Measurements from ENCODE around the gene SEC14L5.
"Not testable (repeated sequence)": the region's sequence is repeated elsewhere in the genome, so short reads cannot be mapped to it uniquely, and the experiment has no call there.

SEC14L5 gene

DNA sequence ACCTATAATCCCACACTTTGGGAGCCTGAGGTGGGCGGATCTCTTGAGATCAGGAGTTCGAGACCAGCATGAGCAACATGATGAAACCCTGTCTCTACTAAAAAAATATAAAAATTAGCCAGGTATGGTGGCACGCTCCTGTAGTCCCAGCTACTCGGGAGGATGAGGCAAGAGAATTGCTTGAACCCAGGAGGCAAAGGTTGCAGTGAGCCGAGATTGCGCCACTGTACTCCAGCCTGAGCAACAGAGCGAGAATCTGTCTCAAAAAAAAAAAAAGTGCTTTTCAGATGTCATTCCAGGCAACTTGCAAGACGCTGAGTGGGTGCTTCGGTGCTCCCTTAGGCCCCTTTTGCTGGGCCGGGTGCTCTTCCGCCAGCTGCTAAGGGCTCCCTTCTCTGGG is 86.5 kb downstream of the SEC14L5 start:
- not testable (repeated sequence) for H3K79me1 ChIP-seq (ENCODE audit: low read length); H4K8ac ChIP-seq (ENCODE audit: low read depth, low read length); H2BK120ac ChIP-seq (ENCODE audit: insufficient read depth, low read length, poor library complexity); H2AK5ac ChIP-seq (ENCODE audit: low read length); H4K91ac ChIP-seq (ENCODE audit: low read depth, low read length); H3K14ac ChIP-seq (ENCODE audit: low read length); H3K36me3 ChIP-seq (ENCODE audit: control insufficient read depth in 1 of 2, insufficient read depth in 2 of 2, low read length in 2 of 2); H2BK12ac ChIP-seq (ENCODE audit: low read length); H3K4me3 ChIP-seq (ENCODE audit: low read depth, low read length); H3K4ac ChIP-seq (ENCODE audit: low read depth, low read length); H2BK5ac ChIP-seq (ENCODE audit: low read depth, low read length, poor library complexity); H3K9me3 ChIP-seq (ENCODE audit: insufficient read depth, low read depth, low read length); H3K18ac ChIP-seq (ENCODE audit: low read length); H3K4me1 ChIP-seq (ENCODE audit: control insufficient read depth in 1 of 2, insufficient read depth in 2 of 2, low read length in 2 of 2); DNase-seq; H3K9ac ChIP-seq (ENCODE audit: low read length); H3K27me3 ChIP-seq (ENCODE audit: insufficient read depth, low read length); H3K79me2 ChIP-seq (ENCODE audit: control insufficient read depth, insufficient read depth, low read length, poor library complexity); H4K12ac ChIP-seq (ENCODE audit: low read depth, low read length); H3K27ac ChIP-seq (ENCODE audit: low read depth, low read length); H3K4me2 ChIP-seq (ENCODE audit: low read length); H2AFZ ChIP-seq (ENCODE audit: insufficient read depth, low read length, poor library complexity); H3K23ac ChIP-seq (ENCODE audit: low read length)
- WGBS (ENCODE audit: extremely low coverage, insufficient coverage, insufficient read length) = no CpG with 5 or more reads among the region's 11 CpGs

- Histone ChIP-seq H3K14ac (ENCODE audit: low read length) (no peak overlapping the region), H3K4ac (ENCODE audit: low read depth, low read length) (no peak overlapping the region), H2BK120ac (ENCODE audit: insufficient read depth, low read length, poor library complexity) (no peak overlapping the region), H3K4me3 (ENCODE audit: low read depth, low read length) (no peak overlapping the region), H3K18ac (ENCODE audit: low read length) (no peak overlapping the region), H3K27me3 (ENCODE audit: insufficient read depth, low read length) (no peaks in the 10 kb centered on the region), H4K12ac (ENCODE audit: low read depth, low read length) (no peak overlapping the region), H3K79me2 (ENCODE audit: control insufficient read depth, insufficient read depth, low read length, poor library complexity) (no peaks in the 10 kb centered on the region), H3K36me3 (ENCODE audit: control insufficient read depth in 1 of 2, insufficient read depth in 2 of 2, low read length in 2 of 2) (no peaks in the 10 kb centered on the region), H3K27ac (ENCODE audit: low read depth, low read length) (no peak overlapping the region), H2BK5ac (ENCODE audit: low read depth, low read length, poor library complexity) (no peak overlapping the region), H4K91ac (ENCODE audit: low read depth, low read length) (no peak overlapping the region), H2AK5ac (ENCODE audit: low read length) (no peak overlapping the region), H3K23ac (ENCODE audit: low read length) (no peak overlapping the region), H3K9ac (ENCODE audit: low read length) (no peak overlapping the region), H3K4me2 (ENCODE audit: low read length) (no peak overlapping the region), H3K9me3 (ENCODE audit: insufficient read depth, low read depth, low read length) (no peaks in the 10 kb centered on the region), H4K8ac (ENCODE audit: low read depth, low read length) (no peak overlapping the region), H3K79me1 (ENCODE audit: low read length) (no peaks in the 10 kb centered on the region), H3K4me1 (ENCODE audit: control insufficient read depth in 1 of 2, insufficient read depth in 2 of 2, low read length in 2 of 2) (no peaks in the 10 kb centered on the region), H2AFZ (ENCODE audit: insufficient read depth, low read length, poor library complexity) (no peak overlapping the region), H2BK12ac (ENCODE audit: low read length) (no peak overlapping the region)
- no CpG with 5 or more reads among the region's 10 CpGs for WGBS (ENCODE audit: extremely low coverage, insufficient coverage, insufficient read length)
- no peak for DNase-seq
These were observed 87.5 kb downstream of the SEC14L5 start for GRCh38 chr16:5045499-5046115.

DNA sequence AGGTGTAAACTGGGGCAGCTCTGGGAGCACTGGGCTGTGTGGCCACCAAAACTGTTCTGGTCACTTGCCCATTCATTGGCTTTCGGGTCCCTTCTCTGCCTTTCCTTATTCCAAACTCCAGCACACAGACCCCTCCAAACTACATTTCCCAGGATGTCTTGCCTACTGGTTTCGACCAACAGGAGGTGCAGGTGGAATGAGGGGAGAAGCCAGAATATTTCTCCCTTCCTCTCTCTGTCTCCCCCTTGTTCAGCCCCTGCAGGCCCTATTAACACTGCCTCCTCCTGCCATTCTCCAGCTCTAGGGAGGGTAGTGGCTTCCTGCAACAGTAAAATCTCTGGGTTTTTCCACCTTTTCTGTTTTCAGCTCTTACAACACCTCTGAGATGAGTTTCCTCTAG is 88.8 kb downstream of the SEC14L5 start:
- no peaks in the 10 kb centered on the region for H3K79me2 ChIP-seq (ENCODE audit: control insufficient read depth, insufficient read depth, low read length, poor library complexity)
- no peak overlapping the region for H4K8ac ChIP-seq (ENCODE audit: low read depth, low read length)
- H2BK120ac ChIP-seq (ENCODE audit: insufficient read depth, low read length, poor library complexity) = no peak overlapping the region
- H4K91ac ChIP-seq (ENCODE audit: low read depth, low read length) = no peak overlapping the region
- H3K27ac ChIP-seq (ENCODE audit: low read depth, low read length) = no peak overlapping the region
- H3K4ac ChIP-seq (ENCODE audit: low read depth, low read length) = no peak overlapping the region
- H3K9me3 ChIP-seq (ENCODE audit: insufficient read depth, low read depth, low read length) = no peaks in the 10 kb centered on the region
- no peak overlapping the region for H3K9ac ChIP-seq (ENCODE audit: low read length)
- H3K4me3 ChIP-seq (ENCODE audit: low read depth, low read length) = no peak overlapping the region
- no peak overlapping the region for H2AK5ac ChIP-seq (ENCODE audit: low read length)
- no peaks in the 10 kb centered on the region for H3K4me1 ChIP-seq (ENCODE audit: control insufficient read depth in 1 of 2, insufficient read depth in 2 of 2, low read length in 2 of 2)
- no peak overlapping the region for H3K18ac ChIP-seq (ENCODE audit: low read length)
- H3K23ac ChIP-seq (ENCODE audit: low read length) = no peak overlapping the region
- no peak overlapping the region for H4K12ac ChIP-seq (ENCODE audit: low read depth, low read length)
- WGBS (ENCODE audit: extremely low coverage, insufficient coverage, insufficient read length) = no CpG with 5 or more reads among the region's 2 CpGs
- H2BK5ac ChIP-seq (ENCODE audit: low read depth, low read length, poor library complexity) = no peak overlapping the region
- no peak for DNase-seq
- H3K4me2 ChIP-seq (ENCODE audit: low read length) = no peak overlapping the region
- no peaks in the 10 kb centered on the region for H3K27me3 ChIP-seq (ENCODE audit: insufficient read depth, low read length)
- H2AFZ ChIP-seq (ENCODE audit: insufficient read depth, low read length, poor library complexity) = no peak overlapping the region
- H2BK12ac ChIP-seq (ENCODE audit: low read length) = no peak overlapping the region
- H3K14ac ChIP-seq (ENCODE audit: low read length) = no peak overlapping the region
- no peaks in the 10 kb centered on the region for H3K36me3 ChIP-seq (ENCODE audit: control insufficient read depth in 1 of 2, insufficient read depth in 2 of 2, low read length in 2 of 2)
- no peaks in the 10 kb centered on the region for H3K79me1 ChIP-seq (ENCODE audit: low read length)

GRCh38 chr16:5054876-5055865 is 97.0 kb downstream of the SEC14L5 start:
- WGBS (ENCODE audit: extremely low coverage, insufficient coverage, insufficient read length) = no CpG with 5 or more reads among the region's 16 CpGs
- Histone ChIP-seq H3K36me3 (ENCODE audit: control insufficient read depth in 1 of 2, insufficient read depth in 2 of 2, low read length in 2 of 2) (no peaks in the 10 kb centered on the region), H3K79me1 (ENCODE audit: low read length) (no peaks in the 10 kb centered on the region), H2BK12ac (ENCODE audit: low read length) (no peak overlapping the region), H3K4me3 (ENCODE audit: low read depth, low read length) (no peak overlapping the region), H4K8ac (ENCODE audit: low read depth, low read length) (no peak overlapping the region), H2BK120ac (ENCODE audit: insufficient read depth, low read length, poor library complexity) (no peak overlapping the region), H2BK5ac (ENCODE audit: low read depth, low read length, poor library complexity) (no peak overlapping the region), H3K27me3 (ENCODE audit: insufficient read depth, low read length) (no peaks in the 10 kb centered on the region), H2AK5ac (ENCODE audit: low read length) (no peak overlapping the region), H3K9ac (ENCODE audit: low read length) (no peak overlapping the region), H3K23ac (ENCODE audit: low read length) (no peak overlapping the region), H3K4me2 (ENCODE audit: low read length) (no peak overlapping the region), H4K12ac (ENCODE audit: low read depth, low read length) (no peak overlapping the region), H4K91ac (ENCODE audit: low read depth, low read length) (no peak overlapping the region), H3K27ac (ENCODE audit: low read depth, low read length) (no peak overlapping the region), H3K18ac (ENCODE audit: low read length) (no peak overlapping the region), H2AFZ (ENCODE audit: insufficient read depth, low read length, poor library complexity) (no peak overlapping the region), H3K14ac (ENCODE audit: low read length) (no peak overlapping the region), H3K4ac (ENCODE audit: low read depth, low read length) (no peak overlapping the region), H3K4me1 (ENCODE audit: control insufficient read depth in 1 of 2, insufficient read depth in 2 of 2, low read length in 2 of 2) (no peaks in the 10 kb centered on the region), H3K79me2 (ENCODE audit: control insufficient read depth, insufficient read depth, low read length, poor library complexity) (no peaks in the 10 kb centered on the region), H3K9me3 (ENCODE audit: insufficient read depth, low read depth, low read length) (no peaks in the 10 kb centered on the region)
- DNase-seq = no peak
